BJ (cell line): ENCODE data around the gene PPIL6. TPM values are rescaled to one million over a fixed set of nuclear protein-coding genes. Genes with fewer than 3 reads are reported as not detected.
A peak's percentile ranks its signal among the peaks of the same experiment; 100 is the strongest.

Experiments
- CTCF ChIA-PET: fragments of 350-600 bp; formaldehyde crosslinking; extraction: SDS; loops from one replicate; lab custom pipeline; 2021; ENCODE audit warnings: antibody characterized with exemption, inconsistent platforms; lab: Yijun Ruan, JAX
- POLR2A ChIA-PET: fragments of 300-600 bp; sonication (Branson Sonifier 250); formaldehyde crosslinking; extraction: SDS; loops from one replicate; lab custom pipeline; 2021; ENCODE audit warnings: antibody characterized with exemption; lab: Charles Lee
- DNase-seq: peaks from one replicate; pipeline ENCODE4 v3.0.0-alpha.2; 2011; ENCODE audit warnings: low read depth
- H3K27me3 ChIP-seq: 2 replicates; pipeline ENCODE4 v1.6.0; 2011; ENCODE audit warnings: low read length; ENCODE audit not compliant: control insufficient read depth, insufficient read depth
- H3K36me3 ChIP-seq: 2 replicates; pipeline ENCODE4 v1.5.1; 2011; ENCODE audit warnings: low read length; ENCODE audit not compliant: control insufficient read depth, insufficient read depth
- H3K4me3 ChIP-seq: 2 replicates; pipeline ENCODE4 v1.5.1; 2011; ENCODE audit warnings: low read depth, mild to moderate bottlenecking, control low read depth, low read length
- CTCF ChIP-seq: IDR thresholded peaks from 2 replicates; pipeline ENCODE4 v1.5.1; 2011; ENCODE audit warnings: low read depth, mild to moderate bottlenecking, control low read depth, inconsistent platforms, low read length, moderate library complexity; ENCODE audit not compliant: insufficient read depth
- polyA minus RNA-seq: library from RNA; depleted of rRNA, polyadenylated mRNA; stranded (reverse); fragments of >200 nt; gene quantifications from 2 replicates; pipeline ENCODE4 v1.2.3, GENCODE V29; 2011; rRNA and poly(A)+ RNA removed
- polyA plus RNA-seq: library from polyadenylated mRNA; depleted of rRNA; stranded (reverse); fragments of >200 nt; gene quantifications from 2 replicates; pipeline ENCODE4 v1.2.3, GENCODE V29; 2011; rRNA removed

PPIL6 gene
- polyA plus RNA-seq (0.48 and 1.2 TPM in 2 replicates), polyA minus RNA-seq (0.67 and 1.4 TPM in 2 replicates)

- Histone ChIP-seq H3K36me3 (peaks cover 20% of the 10 kb centered on the region), H3K4me3 (peak within 1 kb of the TSS; percentile 92), H3K27me3 (no peaks in the 10 kb centered on the region)
- no peak for TF ChIP-seq CTCF
- DNase-seq, result peak; percentile 54
- POLR2A ChIA-PET, result interaction anchor here (0.9 to 1.0 kb wide), 2 partner anchors 15 to 346 kb away, joined by 3 to 4 read pairs; partner anchors contain the start of genes MICAL1 and SESN1
- CTCF ChIA-PET, result interaction anchor here (0.7 to 1.6 kb wide), 7 partner anchors 11 to 490 kb away, joined by 3 to 9 read pairs (median 3); no protein-coding TSS in a partner anchor
These were observed at the start of gene PPIL6, which contains the start of gene SMPD2 for GRCh38 chr6:109440331-109441068. PPIL6 (minus strand) TSS chr6:109440628; CDS start chr6:109440590, 38 bp downstream. SMPD2 (plus strand) TSS chr6:109440724; CDS start chr6:109441122, 398 bp downstream.

GRCh38 chr6:109488001-109488400 lies 47.6 kb upstream of the PPIL6 start:
- Histone ChIP-seq H3K36me3 (no peaks in the 10 kb centered on the region), H3K27me3 (0 out of 2 replicates have a peak, but pooled peaks cover 2% of the 10 kb centered on the region), H3K4me3 (no peak overlapping the region)
- ChIA-PET POLR2A (no interaction called here), CTCF (no interaction called here)
- no peak for TF ChIP-seq CTCF
- no peak for DNase-seq

DNA sequence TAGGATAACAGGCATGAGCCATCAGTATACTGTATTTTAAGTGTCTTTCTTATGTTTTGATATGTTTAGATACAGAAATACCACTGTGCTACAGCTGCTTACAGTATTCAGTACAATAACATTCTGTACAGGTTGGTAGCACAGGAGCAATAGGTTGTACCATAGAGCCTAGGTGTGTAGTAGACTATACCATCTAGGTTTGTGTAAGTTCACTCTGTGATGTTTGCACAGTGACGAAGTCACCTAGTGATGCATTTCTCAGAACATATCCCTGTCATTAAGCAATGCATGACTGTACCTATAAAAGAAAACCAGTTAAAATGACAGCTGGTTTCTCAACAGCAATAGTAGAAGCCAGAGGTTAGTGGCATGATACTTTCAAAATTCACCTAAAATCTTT lies 45.6 kb upstream of the PPIL6 start:
- no peak for DNase-seq

GRCh38 chr6:109485266-109485935 lies 45.0 kb upstream of the PPIL6 start:
- no peak for TF ChIP-seq CTCF
- POLR2A ChIA-PET, result no interaction called here
- CTCF ChIA-PET, result interaction anchor here (0.7 kb wide), 2 partner anchors 23 to 29 kb away, joined by 3 to 4 read pairs; no protein-coding TSS in a partner anchor
- H3K4me3 ChIP-seq, result no peak overlapping the region
- H3K27me3 ChIP-seq, result 0 out of 2 replicates have a peak, but pooled peaks cover 1% of the 10 kb centered on the region
- no peak for DNase-seq
- H3K36me3 ChIP-seq, result peaks cover 4% of the 10 kb centered on the region; the same call in 1 of the 2 replicates

More for the DNA sequence above, 45.6 kb upstream of the PPIL6 start:
- H3K36me3 ChIP-seq, result peaks cover 1% of the 10 kb centered on the region; the same call in 1 of the 2 replicates
- H3K4me3 ChIP-seq, result no peak overlapping the region
- no peak for TF ChIP-seq CTCF
- H3K27me3 ChIP-seq, result 0 out of 2 replicates have a peak, but pooled peaks cover 2% of the 10 kb centered on the region
- ChIA-PET POLR2A (no interaction called here), CTCF (interaction anchor here (0.7 kb wide), 1 partner anchor 22 kb away, joined by 3 read pairs; no protein-coding TSS in a partner anchor)
